ENCODE data around the gene FAT1.

The FAT1 gene

GRCh38 chr4:186604124-186604807, 119.4 kb downstream of the FAT1 start:
- H3K27me3 ChIP-seq (ENCODE audit: control insufficient read depth in 3 of 3, insufficient read depth in 3 of 3, low read depth in 1 of 3, low read length in 3 of 3) = no peaks in the 10 kb centered on the region
- no peak overlapping the region for H3K14ac ChIP-seq (ENCODE audit: low read length)
- no peak overlapping the region for H3K27ac ChIP-seq (replicated peaks; ENCODE audit: low read length)
- no peak overlapping the region for H3K4me2 ChIP-seq (ENCODE audit: insufficient read depth, low read length, poor library complexity, severe bottlenecking)
- no peak overlapping the region for H2AK5ac ChIP-seq (ENCODE audit: low read depth, low read length)
- 93 to 100% methylated on average over 1 to 2 of the region's 7 CpGs for WGBS, 2 donors (ENCODE audit: extremely low coverage in 2 of 2, insufficient read length in 2 of 2, insufficient replicate concordance in 1 of 2)
- H4K91ac ChIP-seq (ENCODE audit: low read depth, low read length, poor library complexity) = no peak overlapping the region
- H3K4me3 ChIP-seq (ENCODE audit: low read length in 2 of 2) = no peak overlapping the region
- peaks cover 48 to 100% of the 10 kb centered on the region in 2 donors for H3K36me3 ChIP-seq (replicated peaks in 1 of 2; ENCODE audit: control insufficient read depth in 2 of 2, insufficient read depth in 2 of 2, low read length in 2 of 2)
- peaks cover 0 to 6% of the 10 kb centered on the region in 2 donors for H3K4me1 ChIP-seq (ENCODE audit: control insufficient read depth in 2 of 2, insufficient read depth in 1 of 2, low read depth in 1 of 2, low read length in 2 of 2)
- H2BK5ac ChIP-seq (ENCODE audit: low read length) = no peak overlapping the region
- H3K4ac ChIP-seq (ENCODE audit: low read length) = no peak overlapping the region
- no peak for DNase-seq (ENCODE audit: low spot score)
- no peak overlapping the region for H3K18ac ChIP-seq (ENCODE audit: low read length)
- no peak overlapping the region for H2BK120ac ChIP-seq (ENCODE audit: low read depth, low read length)
- no peaks in the 10 kb centered on the region for H3K9me3 ChIP-seq (replicated peaks in 1 of 2; ENCODE audit: control insufficient read depth in 2 of 2, insufficient read depth in 1 of 2, low read depth in 1 of 2, low read length in 2 of 2)
- no peak overlapping the region for H4K8ac ChIP-seq (ENCODE audit: low read depth, low read length)
- H3K23ac ChIP-seq (ENCODE audit: low read depth, low read length, poor library complexity) = no peak overlapping the region
- H3K9ac ChIP-seq (ENCODE audit: low read depth, low read length, poor library complexity) = no peak overlapping the region
- no peak overlapping the region for H2BK12ac ChIP-seq (ENCODE audit: low read length)
- H3K79me1 ChIP-seq (ENCODE audit: low read depth, low read length) = peaks cover 1% of the 10 kb centered on the region
- H2AFZ ChIP-seq (ENCODE audit: low read length) = no peak overlapping the region
- no peak overlapping the region for H2BK15ac ChIP-seq (ENCODE audit: low read length)

- Histone ChIP-seq H4K8ac (ENCODE audit: low read depth, low read length) (no peak overlapping the region), H3K4me2 (ENCODE audit: insufficient read depth, low read length, poor library complexity, severe bottlenecking) (no peak overlapping the region), H3K9ac (ENCODE audit: low read depth, low read length, poor library complexity) (no peak overlapping the region), H3K18ac (ENCODE audit: low read length) (no peak overlapping the region), H3K4ac (ENCODE audit: low read length) (no peak overlapping the region), H4K91ac (ENCODE audit: low read depth, low read length, poor library complexity) (no peak overlapping the region), H2AFZ (ENCODE audit: low read length) (no peak overlapping the region), H2BK15ac (ENCODE audit: low read length) (no peak overlapping the region), H2BK5ac (ENCODE audit: low read length) (no peak overlapping the region), H3K36me3 (replicated peaks in 1 of 2; ENCODE audit: control insufficient read depth in 2 of 2, insufficient read depth in 2 of 2, low read length in 2 of 2) (peaks cover 45 to 100% of the 10 kb centered on the region in 2 donors), H3K9me3 (replicated peaks in 1 of 2; ENCODE audit: control insufficient read depth in 2 of 2, insufficient read depth in 1 of 2, low read depth in 1 of 2, low read length in 2 of 2) (no peaks in the 10 kb centered on the region), H2BK120ac (ENCODE audit: low read depth, low read length) (no peak overlapping the region), H2BK12ac (ENCODE audit: low read length) (no peak overlapping the region), H3K23ac (ENCODE audit: low read depth, low read length, poor library complexity) (no peak overlapping the region), H3K4me3 (ENCODE audit: low read length in 2 of 2) (no peak overlapping the region), H3K27ac (replicated peaks; ENCODE audit: low read length) (no peak overlapping the region), H3K79me1 (ENCODE audit: low read depth, low read length) (peaks cover 1% of the 10 kb centered on the region), H3K4me1 (ENCODE audit: control insufficient read depth in 2 of 2, insufficient read depth in 1 of 2, low read depth in 1 of 2, low read length in 2 of 2) (peaks cover 0 to 6% of the 10 kb centered on the region in 2 donors), H3K14ac (ENCODE audit: low read length) (no peak overlapping the region), H3K27me3 (ENCODE audit: control insufficient read depth in 3 of 3, insufficient read depth in 3 of 3, low read depth in 1 of 3, low read length in 3 of 3) (no peaks in the 10 kb centered on the region), H2AK5ac (ENCODE audit: low read depth, low read length) (no peak overlapping the region)
- DNase-seq (ENCODE audit: low spot score) = no peak
- WGBS, 2 donors (ENCODE audit: extremely low coverage in 2 of 2, insufficient read length in 2 of 2, insufficient replicate concordance in 1 of 2) = no CpG with 5 or more reads among the region's 9 CpGs
These were observed 120.7 kb downstream of the FAT1 start for GRCh38 chr4:186602978-186603377.

GRCh38 chr4:186599483-186599882, 124.2 kb downstream of the FAT1 start:
- Histone ChIP-seq H3K9ac (ENCODE audit: low read depth, low read length, poor library complexity) (no peak overlapping the region), H2BK12ac (ENCODE audit: low read length) (no peak overlapping the region), H3K36me3 (replicated peaks in 1 of 2; ENCODE audit: control insufficient read depth in 2 of 2, insufficient read depth in 2 of 2, low read length in 2 of 2) (peaks cover 46 to 100% of the 10 kb centered on the region in 2 donors), H2AK5ac (ENCODE audit: low read depth, low read length) (no peak overlapping the region), H3K4ac (ENCODE audit: low read length) (no peak overlapping the region), H3K4me3 (ENCODE audit: low read length in 2 of 2) (no peak overlapping the region), H4K91ac (ENCODE audit: low read depth, low read length, poor library complexity) (no peak overlapping the region), H3K9me3 (replicated peaks in 1 of 2; ENCODE audit: control insufficient read depth in 2 of 2, insufficient read depth in 1 of 2, low read depth in 1 of 2, low read length in 2 of 2) (no peaks in the 10 kb centered on the region), H2BK15ac (ENCODE audit: low read length) (no peak overlapping the region), H3K14ac (ENCODE audit: low read length) (no peak overlapping the region), H2BK5ac (ENCODE audit: low read length) (no peak overlapping the region), H3K79me1 (ENCODE audit: low read depth, low read length) (peaks cover 1% of the 10 kb centered on the region), H3K4me2 (ENCODE audit: insufficient read depth, low read length, poor library complexity, severe bottlenecking) (no peak overlapping the region), H2AFZ (ENCODE audit: low read length) (no peak overlapping the region), H4K8ac (ENCODE audit: low read depth, low read length) (no peak overlapping the region), H3K23ac (ENCODE audit: low read depth, low read length, poor library complexity) (no peak overlapping the region), H3K27ac (replicated peaks; ENCODE audit: low read length) (no peak overlapping the region), H3K4me1 (ENCODE audit: control insufficient read depth in 2 of 2, insufficient read depth in 1 of 2, low read depth in 1 of 2, low read length in 2 of 2) (no peaks in the 10 kb centered on the region), H3K27me3 (ENCODE audit: control insufficient read depth in 3 of 3, insufficient read depth in 3 of 3, low read depth in 1 of 3, low read length in 3 of 3) (no peaks in the 10 kb centered on the region), H2BK120ac (ENCODE audit: low read depth, low read length) (no peak overlapping the region), H3K18ac (ENCODE audit: low read length) (no peak overlapping the region)
- WGBS, 2 donors (ENCODE audit: extremely low coverage in 2 of 2, insufficient read length in 2 of 2, insufficient replicate concordance in 1 of 2) = no CpG with 5 or more reads among the region's 10 CpGs
- DNase-seq (ENCODE audit: low spot score) = no peak

GRCh38 chr4:186598686-186599085, 125.0 kb downstream of the FAT1 start:
- H3K36me3 ChIP-seq (replicated peaks in 1 of 2; ENCODE audit: control insufficient read depth in 2 of 2, insufficient read depth in 2 of 2, low read length in 2 of 2) = peaks cover 46 to 99% of the 10 kb centered on the region in 2 donors
- H3K4ac ChIP-seq (ENCODE audit: low read length) = no peak overlapping the region
- no peaks in the 10 kb centered on the region for H3K4me1 ChIP-seq (ENCODE audit: control insufficient read depth in 2 of 2, insufficient read depth in 1 of 2, low read depth in 1 of 2, low read length in 2 of 2)
- H2BK5ac ChIP-seq (ENCODE audit: low read length) = no peak overlapping the region
- no peak for DNase-seq (ENCODE audit: low spot score)
- no peak overlapping the region for H3K23ac ChIP-seq (ENCODE audit: low read depth, low read length, poor library complexity)
- H3K18ac ChIP-seq (ENCODE audit: low read length) = no peak overlapping the region
- no peak overlapping the region for H3K9ac ChIP-seq (ENCODE audit: low read depth, low read length, poor library complexity)
- H3K27ac ChIP-seq (replicated peaks; ENCODE audit: low read length) = no peak overlapping the region
- no peak overlapping the region for H2AK5ac ChIP-seq (ENCODE audit: low read depth, low read length)
- no peak overlapping the region for H3K4me3 ChIP-seq (ENCODE audit: low read length in 2 of 2)
- no peak overlapping the region for H4K91ac ChIP-seq (ENCODE audit: low read depth, low read length, poor library complexity)
- H3K9me3 ChIP-seq (replicated peaks in 1 of 2; ENCODE audit: control insufficient read depth in 2 of 2, insufficient read depth in 1 of 2, low read depth in 1 of 2, low read length in 2 of 2) = no peaks in the 10 kb centered on the region
- no peaks in the 10 kb centered on the region for H3K27me3 ChIP-seq (ENCODE audit: control insufficient read depth in 3 of 3, insufficient read depth in 3 of 3, low read depth in 1 of 3, low read length in 3 of 3)
- peaks cover 1% of the 10 kb centered on the region for H3K79me1 ChIP-seq (ENCODE audit: low read depth, low read length)
- WGBS, 2 donors (ENCODE audit: extremely low coverage in 2 of 2, insufficient read length in 2 of 2, insufficient replicate concordance in 1 of 2) = no CpG with 5 or more reads among the region's 7 CpGs
- H3K14ac ChIP-seq (ENCODE audit: low read length) = no peak overlapping the region
- H2BK120ac ChIP-seq (ENCODE audit: low read depth, low read length) = no peak overlapping the region
- no peak overlapping the region for H3K4me2 ChIP-seq (ENCODE audit: insufficient read depth, low read length, poor library complexity, severe bottlenecking)
- H2AFZ ChIP-seq (ENCODE audit: low read length) = no peak overlapping the region
- no peak overlapping the region for H2BK15ac ChIP-seq (ENCODE audit: low read length)
- no peak overlapping the region for H4K8ac ChIP-seq (ENCODE audit: low read depth, low read length)
- H2BK12ac ChIP-seq (ENCODE audit: low read length) = no peak overlapping the region
